ENCODE data around the gene MAP3K20.

The MAP3K20 gene

DNA sequence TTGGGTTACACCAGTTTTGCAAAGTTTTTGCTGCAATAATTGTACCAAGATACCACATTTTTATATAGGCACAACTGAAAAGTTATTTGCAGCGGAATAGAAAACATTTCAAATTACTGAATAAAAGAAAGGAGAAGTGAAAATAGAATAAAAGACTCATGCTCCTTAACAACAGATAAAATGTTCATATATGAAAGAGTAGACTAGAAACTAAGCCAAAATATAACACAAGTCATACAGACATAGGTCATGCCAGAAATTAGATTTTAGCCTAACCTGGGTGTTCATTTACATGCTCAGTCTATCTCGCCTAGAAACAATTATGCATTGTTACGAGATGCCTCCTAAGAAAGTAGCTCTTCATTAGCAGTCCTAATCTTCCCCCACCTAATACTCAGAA, 16.4 kb upstream of the MAP3K20 start:
- peaks cover 31% of the 10 kb centered on the region for H3K27me3 Mint-ChIP-seq (ENCODE audit: low read depth)
- no peaks in the 10 kb centered on the region for H3K9me3 Mint-ChIP-seq
- H3K27ac Mint-ChIP-seq: no peak overlapping the region
- DNase-seq (ENCODE audit: low spot score): no peak
- H3K4me3 Mint-ChIP-seq: no peak overlapping the region
- H3K36me3 Mint-ChIP-seq (ENCODE audit: low read depth): no peaks in the 10 kb centered on the region
- no peaks in the 10 kb centered on the region for H3K4me1 Mint-ChIP-seq (ENCODE audit: low read depth)

DNA sequence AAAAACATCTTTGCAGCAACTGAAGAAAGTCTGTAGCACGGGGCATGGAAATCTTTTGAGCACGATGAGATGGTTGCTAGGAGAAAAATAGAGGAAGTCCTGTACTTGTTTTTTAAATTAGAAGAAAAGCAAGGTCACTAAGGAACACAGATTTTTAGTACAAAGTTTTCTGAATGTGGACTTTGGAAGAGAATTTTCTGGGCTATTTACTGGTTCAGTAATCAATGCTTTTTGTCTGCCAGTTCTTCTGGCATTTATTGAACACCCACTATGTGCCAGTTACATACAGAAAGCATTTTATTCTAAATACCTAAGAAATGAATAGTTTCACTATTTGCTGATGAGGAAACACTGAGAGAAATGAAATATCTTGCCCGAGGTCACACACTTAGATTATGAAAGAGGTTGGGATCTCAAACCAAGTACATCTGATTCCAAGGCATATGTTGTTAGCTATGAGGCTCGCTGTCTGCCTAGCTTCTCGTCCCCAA, 15.6 kb upstream of the MAP3K20 start:
- peaks cover 29% of the 10 kb centered on the region for H3K27me3 Mint-ChIP-seq (ENCODE audit: low read depth)
- H3K9me3 Mint-ChIP-seq: no peaks in the 10 kb centered on the region
- H3K4me3 Mint-ChIP-seq: no peak overlapping the region
- H3K36me3 Mint-ChIP-seq (ENCODE audit: low read depth): no peaks in the 10 kb centered on the region
- H3K4me1 Mint-ChIP-seq (ENCODE audit: low read depth): no peaks in the 10 kb centered on the region
- no peak for DNase-seq (ENCODE audit: low spot score)
- H3K27ac Mint-ChIP-seq: no peak overlapping the region

DNA sequence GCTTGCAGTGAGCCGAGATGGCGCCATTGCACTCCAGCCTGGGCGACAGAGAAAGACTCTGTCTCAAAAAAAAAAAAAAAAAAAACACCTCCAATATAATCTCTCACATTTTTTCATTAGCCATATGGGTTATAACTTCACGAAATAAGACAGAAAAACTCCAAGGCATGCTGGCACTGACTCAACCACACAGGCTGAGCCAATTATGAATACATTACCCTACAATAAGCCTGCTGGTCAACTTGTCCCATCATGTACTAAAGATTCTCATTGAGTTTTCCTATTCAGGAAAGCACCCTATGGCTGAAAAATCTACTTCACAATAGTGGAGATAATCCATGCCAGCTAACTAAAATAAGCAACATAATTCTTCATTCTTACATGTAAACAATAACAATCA, 12.8 kb upstream of the MAP3K20 start:
- H3K4me1 Mint-ChIP-seq (ENCODE audit: low read depth): no peaks in the 10 kb centered on the region
- H3K36me3 Mint-ChIP-seq (ENCODE audit: low read depth): no peaks in the 10 kb centered on the region
- no peaks in the 10 kb centered on the region for H3K9me3 Mint-ChIP-seq
- no peak overlapping the region for H3K4me3 Mint-ChIP-seq
- no peak overlapping the region for H3K27ac Mint-ChIP-seq
- peaks cover 34% of the 10 kb centered on the region for H3K27me3 Mint-ChIP-seq (ENCODE audit: low read depth)
- no peak for DNase-seq (ENCODE audit: low spot score)

DNA sequence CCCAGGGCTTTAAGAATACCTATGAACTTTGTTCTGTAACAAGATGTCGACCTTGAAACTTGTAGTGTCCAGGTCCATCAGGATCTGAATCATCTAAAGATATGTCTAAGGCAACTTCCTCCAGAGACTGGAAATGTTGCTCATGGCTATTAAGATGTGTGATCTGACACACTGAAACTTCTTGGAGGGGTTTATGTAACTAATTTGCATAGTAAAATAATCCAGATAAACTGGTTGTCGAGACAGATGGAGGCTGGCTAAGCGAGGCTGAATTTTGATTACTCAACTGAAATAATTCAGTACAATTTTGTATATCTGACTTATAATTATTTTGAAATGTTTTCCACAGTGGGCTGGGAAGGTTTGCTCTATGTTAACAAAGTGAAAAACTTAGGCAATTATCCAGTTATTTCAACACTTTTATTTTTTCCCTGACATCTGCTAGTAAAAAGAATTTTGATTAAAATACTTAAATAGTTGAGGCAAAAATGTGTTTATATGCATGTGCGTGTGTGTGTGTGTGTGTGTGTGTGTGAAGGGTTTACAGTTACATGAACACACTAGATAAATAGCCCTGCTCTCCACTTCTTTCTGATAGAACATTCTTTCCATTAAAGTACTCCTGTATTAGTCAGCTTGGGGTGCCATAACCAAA, 11.4 kb upstream of the MAP3K20 start:
- Mint-ChIP-seq H3K9me3 (no peaks in the 10 kb centered on the region), H3K36me3 (ENCODE audit: low read depth) (no peaks in the 10 kb centered on the region), H3K27me3 (ENCODE audit: low read depth) (peaks cover 33% of the 10 kb centered on the region), H3K27ac (no peak overlapping the region), H3K4me3 (no peak overlapping the region), H3K4me1 (ENCODE audit: low read depth) (no peaks in the 10 kb centered on the region)
- DNase-seq (ENCODE audit: low spot score): no peak

DNA sequence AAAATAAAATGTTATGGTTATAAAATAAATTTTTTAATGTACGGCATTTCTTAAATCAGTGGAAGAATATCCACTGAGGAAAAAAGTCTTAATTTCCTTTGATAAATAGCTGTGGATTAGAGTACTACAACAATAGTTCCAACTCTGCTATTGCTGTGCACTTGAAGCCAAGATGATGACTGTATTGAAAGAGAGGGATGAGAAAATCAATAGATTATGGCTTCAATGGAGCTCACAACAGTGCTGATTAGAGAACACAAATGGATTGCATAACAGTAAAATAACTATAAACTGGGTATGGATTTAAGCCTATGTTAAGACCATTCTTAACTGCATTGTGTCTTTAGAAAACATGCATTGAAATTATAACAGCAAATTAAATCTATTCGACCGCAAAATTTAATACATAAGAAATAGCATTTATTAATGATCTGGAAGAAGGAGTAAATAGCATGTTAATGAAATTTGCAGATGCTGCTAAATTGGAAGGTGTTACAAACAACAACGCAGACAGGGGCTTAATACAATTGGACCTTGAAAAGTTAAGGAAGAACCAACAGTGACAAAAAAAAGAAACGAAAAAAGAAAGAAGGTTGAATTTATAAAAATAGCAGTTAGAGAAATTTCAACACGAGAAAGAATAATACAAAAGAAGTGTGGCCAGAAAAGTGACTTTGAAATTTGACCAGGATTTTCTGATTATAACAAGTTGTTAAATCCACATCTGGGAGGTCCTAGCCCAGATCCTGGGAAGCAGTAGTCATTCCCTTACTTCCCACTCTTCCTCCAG, 8.6 kb upstream of the MAP3K20 start:
- H3K4me3 Mint-ChIP-seq: no peak overlapping the region
- H3K27ac Mint-ChIP-seq: no peak overlapping the region
- H3K4me1 Mint-ChIP-seq (ENCODE audit: low read depth): no peaks in the 10 kb centered on the region
- H3K27me3 Mint-ChIP-seq (ENCODE audit: low read depth): peaks cover 52% of the 10 kb centered on the region
- no peaks in the 10 kb centered on the region for H3K9me3 Mint-ChIP-seq
- no peak for DNase-seq (ENCODE audit: low spot score)
- H3K36me3 Mint-ChIP-seq (ENCODE audit: low read depth): no peaks in the 10 kb centered on the region

DNA sequence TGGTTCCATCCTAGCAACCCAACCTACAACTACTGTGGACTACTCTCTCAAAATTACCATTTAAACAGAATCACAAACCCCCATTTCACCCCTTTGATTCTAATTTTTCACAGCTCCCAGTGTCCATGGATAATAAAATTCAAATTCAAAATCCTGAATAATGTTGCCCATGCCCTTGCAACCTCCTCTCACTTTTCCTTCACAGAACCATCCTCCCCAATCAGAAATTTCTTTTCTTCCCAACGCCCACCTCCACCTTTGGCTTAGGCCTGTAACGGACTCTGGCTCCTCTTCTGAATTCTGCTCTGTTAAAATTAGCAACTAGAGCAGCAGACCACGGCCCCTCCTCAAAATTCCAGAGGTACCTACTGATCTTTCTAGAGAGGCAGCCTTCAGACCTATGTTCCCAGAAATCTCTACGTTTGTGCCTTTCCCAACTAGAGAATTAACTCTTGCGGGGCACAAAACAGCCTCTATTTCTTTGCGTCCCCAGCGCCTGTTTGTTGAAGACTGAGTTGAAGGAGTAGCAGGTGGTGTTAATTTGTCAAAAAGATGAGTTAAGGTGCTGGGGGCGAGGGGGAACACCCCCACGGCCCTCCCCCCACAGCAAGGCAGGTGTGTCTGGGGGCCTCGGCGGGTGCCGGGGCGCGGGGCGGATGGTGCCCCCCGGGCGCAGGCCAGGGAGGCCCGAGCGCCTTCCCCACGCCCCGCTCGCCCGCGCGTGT, 428 bp upstream of the MAP3K20 start:
- H3K4me3 Mint-ChIP-seq: peak overlapping the region; percentile 80
- peaks cover 24% of the 10 kb centered on the region for H3K4me1 Mint-ChIP-seq (ENCODE audit: low read depth)
- DNase-seq (ENCODE audit: low spot score): no peak
- peak overlapping the region; percentile 73 for H3K27ac Mint-ChIP-seq
- peaks cover 40% of the 10 kb centered on the region for H3K27me3 Mint-ChIP-seq (ENCODE audit: low read depth)
- no peaks in the 10 kb centered on the region for H3K36me3 Mint-ChIP-seq (ENCODE audit: low read depth)
- H3K9me3 Mint-ChIP-seq: no peaks in the 10 kb centered on the region

DNA sequence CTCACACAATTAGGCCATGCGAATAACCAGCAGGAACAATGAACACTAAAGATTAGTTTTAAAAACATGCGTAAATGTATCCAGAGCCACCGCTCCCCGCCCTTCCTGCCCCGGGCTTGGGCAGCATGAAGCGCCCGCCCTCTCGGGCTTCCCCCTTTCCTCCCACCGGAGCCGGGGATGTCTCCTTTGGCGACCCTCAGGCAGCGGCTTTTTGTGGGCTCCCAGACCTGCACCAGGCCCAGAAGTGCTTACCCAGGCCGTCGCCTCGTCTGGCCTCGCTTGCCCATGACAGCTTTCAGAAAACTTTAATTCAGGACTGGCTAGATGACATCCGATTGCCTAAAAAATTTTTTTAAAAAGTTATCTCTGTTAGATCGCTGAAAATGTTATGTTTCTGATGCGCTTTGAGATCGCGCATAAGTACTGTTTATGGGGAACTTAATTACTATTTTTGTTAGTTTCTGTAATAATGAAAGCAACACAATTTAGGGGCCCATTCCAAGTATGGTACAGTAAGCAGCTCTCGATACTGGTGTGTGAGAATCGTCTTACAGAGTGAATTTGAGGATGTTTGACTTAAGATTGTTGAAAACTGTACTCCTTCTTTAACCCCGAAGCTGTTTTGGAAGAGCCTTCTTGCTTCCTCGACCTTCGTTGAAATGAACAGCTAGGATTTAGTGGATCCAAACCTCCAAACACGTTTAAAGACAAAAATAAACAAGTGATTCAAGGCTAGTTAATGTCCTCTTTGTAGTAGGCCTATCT, 1.1 kb downstream of the MAP3K20 start:
- no peaks in the 10 kb centered on the region for H3K9me3 Mint-ChIP-seq
- H3K4me3 Mint-ChIP-seq: peak overlapping the region; percentile 85
- H3K27ac Mint-ChIP-seq: peak overlapping the region; percentile 42
- H3K27me3 Mint-ChIP-seq (ENCODE audit: low read depth): peaks cover 31% of the 10 kb centered on the region
- peak; percentile 27 for DNase-seq (ENCODE audit: low spot score)
- peaks cover 24% of the 10 kb centered on the region for H3K4me1 Mint-ChIP-seq (ENCODE audit: low read depth)
- H3K36me3 Mint-ChIP-seq (ENCODE audit: low read depth): no peaks in the 10 kb centered on the region

DNA sequence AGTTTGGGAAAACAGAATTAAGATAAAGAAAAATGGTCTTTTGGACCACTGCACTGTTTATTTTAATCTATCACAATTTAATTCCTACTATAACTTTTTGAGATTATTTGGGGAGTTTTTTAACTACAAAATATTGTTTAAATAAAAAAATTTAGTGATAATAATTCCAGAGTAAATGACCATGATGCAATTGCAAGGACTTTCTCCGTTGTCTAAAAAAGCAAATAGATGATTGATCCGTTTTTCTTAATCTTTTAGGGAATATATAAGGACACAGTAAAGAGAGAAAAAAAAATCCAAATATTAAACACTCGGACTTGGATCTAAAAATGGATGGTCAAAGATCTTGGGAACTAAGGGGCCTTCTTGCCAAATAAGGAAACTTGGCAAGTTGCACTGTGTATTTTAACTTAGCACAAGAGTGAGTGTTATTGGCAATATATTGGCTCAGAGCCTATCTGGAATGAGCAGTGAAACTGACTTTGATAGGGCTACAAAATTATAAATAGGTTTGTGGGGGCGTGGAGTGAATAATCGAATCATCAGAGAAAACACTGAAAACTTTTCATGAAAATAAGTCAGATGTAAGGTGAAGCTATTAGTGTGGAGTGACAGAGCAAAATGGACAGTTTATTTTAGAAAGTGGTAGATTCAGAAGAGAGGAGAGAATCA, 2.0 kb downstream of the MAP3K20 start:
- Mint-ChIP-seq H3K4me3 (peak overlapping the region; percentile 85), H3K27ac (no peak overlapping the region), H3K27me3 (ENCODE audit: low read depth) (peaks cover 28% of the 10 kb centered on the region), H3K36me3 (ENCODE audit: low read depth) (peaks cover 2% of the 10 kb centered on the region), H3K4me1 (ENCODE audit: low read depth) (peaks cover 24% of the 10 kb centered on the region), H3K9me3 (no peaks in the 10 kb centered on the region)
- DNase-seq (ENCODE audit: low spot score): no peak

DNA sequence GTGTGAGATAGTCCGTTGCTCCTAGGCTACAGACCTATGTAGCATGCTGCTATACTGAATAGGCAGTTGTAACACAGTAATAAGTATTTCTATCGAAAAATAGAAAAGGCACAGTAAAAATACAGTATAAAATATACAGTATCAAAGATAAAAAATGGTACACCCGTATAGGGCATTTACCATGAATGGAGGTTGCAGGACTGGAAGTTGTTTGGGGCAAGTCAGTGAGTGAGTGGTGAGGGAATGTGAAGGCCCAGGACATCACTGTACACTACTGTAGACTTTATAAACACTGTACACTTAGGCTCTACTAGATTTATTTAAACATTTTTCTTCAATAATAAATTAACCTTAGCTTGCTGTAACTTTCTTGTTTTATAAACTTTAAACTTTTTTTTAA, 3.5 kb downstream of the MAP3K20 start:
- DNase-seq (ENCODE audit: low spot score): no peak
- peaks cover 23% of the 10 kb centered on the region for H3K4me1 Mint-ChIP-seq (ENCODE audit: low read depth)
- H3K27me3 Mint-ChIP-seq (ENCODE audit: low read depth): peaks cover 23% of the 10 kb centered on the region
- no peaks in the 10 kb centered on the region for H3K9me3 Mint-ChIP-seq
- peaks cover 2% of the 10 kb centered on the region for H3K36me3 Mint-ChIP-seq (ENCODE audit: low read depth)
- H3K27ac Mint-ChIP-seq: no peak overlapping the region
- H3K4me3 Mint-ChIP-seq: no peak overlapping the region

DNA sequence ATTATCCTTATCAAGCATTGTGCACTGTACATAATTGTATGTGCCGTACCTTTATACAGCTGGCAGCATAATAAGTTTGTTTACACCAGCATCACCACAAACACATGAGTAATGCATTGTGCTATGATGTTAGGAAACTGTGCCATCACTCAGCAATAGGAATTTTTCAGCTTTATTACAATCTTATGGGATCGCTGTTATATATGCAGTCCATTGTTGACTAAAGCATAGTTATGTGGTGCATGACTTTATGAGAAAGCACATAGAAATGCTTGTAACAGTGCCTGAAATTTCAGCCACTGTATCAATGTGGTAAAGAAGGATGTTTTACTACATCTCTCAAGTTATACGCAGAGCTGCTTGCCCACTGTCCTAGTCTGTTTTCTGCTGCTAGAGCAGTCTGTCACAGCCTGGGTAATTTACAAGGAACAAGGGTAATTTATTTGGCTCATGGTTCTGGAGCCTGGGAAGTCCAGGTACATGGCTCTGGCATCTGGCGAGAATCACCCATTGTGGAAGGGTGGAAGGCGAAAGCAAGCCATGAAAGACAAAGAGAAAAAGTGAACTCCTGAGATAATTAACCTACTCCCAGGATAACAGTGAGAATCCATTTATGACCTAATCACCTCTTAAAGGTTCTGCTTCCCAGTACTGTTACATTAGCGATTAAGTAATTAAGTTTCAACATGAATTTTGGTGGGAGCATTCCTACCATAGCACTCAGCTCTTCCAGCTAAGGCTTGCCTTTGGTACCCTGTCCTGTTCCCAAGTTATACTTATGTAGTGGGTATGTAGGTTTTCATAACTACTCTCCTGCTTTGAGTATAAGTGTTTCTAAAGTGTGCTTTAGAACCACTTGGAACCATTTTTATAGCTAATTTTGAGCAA, 4.6 kb downstream of the MAP3K20 start:
- Mint-ChIP-seq H3K27me3 (ENCODE audit: low read depth) (peaks cover 16% of the 10 kb centered on the region), H3K27ac (no peak overlapping the region), H3K9me3 (no peaks in the 10 kb centered on the region), H3K36me3 (ENCODE audit: low read depth) (peaks cover 2% of the 10 kb centered on the region), H3K4me3 (no peak overlapping the region), H3K4me1 (ENCODE audit: low read depth) (peaks cover 16% of the 10 kb centered on the region)
- no peak for DNase-seq (ENCODE audit: low spot score)

DNA sequence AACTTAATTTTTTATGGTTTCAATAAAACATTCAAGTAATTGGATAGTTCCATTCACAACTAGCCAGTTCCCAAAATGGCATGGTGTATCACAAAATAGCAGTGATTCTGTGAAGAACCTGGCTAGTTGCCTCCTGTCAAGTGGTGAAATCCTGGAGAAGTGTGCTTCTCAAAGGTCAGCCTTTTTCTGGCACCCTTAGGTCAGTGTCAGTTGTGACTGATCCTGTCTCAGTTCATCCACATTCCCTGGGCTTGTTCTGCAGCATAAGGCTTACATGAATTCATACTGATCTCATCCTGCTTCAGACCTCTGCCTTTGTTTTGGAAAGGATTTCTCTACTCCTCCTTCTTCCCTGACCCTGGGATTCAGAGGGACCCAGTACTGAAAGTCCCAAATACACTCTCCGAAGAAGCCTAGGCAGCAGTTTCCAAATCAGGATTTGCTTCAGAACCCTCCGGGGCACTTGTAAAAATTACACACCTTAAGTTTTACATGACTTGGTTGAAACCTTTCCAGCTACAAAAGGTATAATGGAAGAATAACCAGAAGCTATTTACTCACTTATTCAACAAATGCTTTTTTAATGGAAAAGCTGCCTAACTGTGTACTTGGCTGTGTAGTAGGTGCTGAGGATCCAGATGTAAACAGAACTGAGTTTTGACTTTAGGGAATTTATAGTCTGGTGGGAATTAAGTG, 11.0 kb downstream of the MAP3K20 start:
- DNase-seq (ENCODE audit: low spot score): no peak
- Mint-ChIP-seq H3K4me3 (no peak overlapping the region), H3K27me3 (ENCODE audit: low read depth) (peaks cover 8% of the 10 kb centered on the region), H3K27ac (no peak overlapping the region), H3K4me1 (ENCODE audit: low read depth) (no peaks in the 10 kb centered on the region), H3K36me3 (ENCODE audit: low read depth) (peaks cover 2% of the 10 kb centered on the region), H3K9me3 (no peaks in the 10 kb centered on the region)

DNA sequence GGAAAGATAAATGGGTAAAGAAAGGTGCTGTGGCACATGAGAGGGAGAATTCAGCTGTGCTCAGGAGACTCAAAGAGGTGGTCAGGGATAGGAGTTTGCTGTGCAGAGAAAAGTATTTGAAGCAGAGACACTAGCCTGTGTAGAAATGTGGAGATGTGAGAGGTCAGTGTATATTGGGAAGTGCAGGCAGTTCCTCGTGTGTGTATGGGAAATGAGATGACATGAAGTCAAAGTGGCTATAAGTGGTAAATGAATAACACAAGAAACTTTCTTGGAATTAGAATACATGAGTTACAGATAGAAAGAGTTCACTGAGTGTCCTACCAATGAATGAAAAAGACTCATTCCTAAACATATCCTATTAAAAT, 11.6 kb downstream of the MAP3K20 start:
- Mint-ChIP-seq H3K9me3 (no peaks in the 10 kb centered on the region), H3K4me3 (no peak overlapping the region), H3K4me1 (ENCODE audit: low read depth) (no peaks in the 10 kb centered on the region), H3K27me3 (ENCODE audit: low read depth) (peaks cover 7% of the 10 kb centered on the region), H3K36me3 (ENCODE audit: low read depth) (peaks cover 1% of the 10 kb centered on the region), H3K27ac (no peak overlapping the region)
- DNase-seq (ENCODE audit: low spot score): no peak
